GM12892 (cell line): ENCODE data around the gene CAMTA1.

ENCODE experiments used
- POLR2A ChIP-seq: IDR thresholded peaks from 2 replicates; pipeline ENCODE4 v1.6.1; 2011; ENCODE audit warnings: low read depth, low read length, control low read depth
- POLR2AphosphoS5 ChIP-seq: IDR thresholded peaks from 2 replicates; pipeline ENCODE4 v1.6.1; 2011; ENCODE audit warnings: low read depth, low read length, control low read depth
- TAF1 ChIP-seq: IDR thresholded peaks from 2 replicates; pipeline ENCODE4 v1.6.1; 2011; ENCODE audit warnings: low read depth, mild to moderate bottlenecking, control low read depth, low read length, borderline replicate concordance

- no peak for TF ChIP-seq POLR2A
- no peak for TF ChIP-seq POLR2AphosphoS5
- TF ChIP-seq TAF1: no peak
These were observed 223.9 kb downstream of the CAMTA1 start for GRCh38 chr1:7008975-7009740.
